Measurements from ENCODE around the gene EPPIN. TPM values are rescaled to one million over a fixed set of nuclear protein-coding genes. Genes with fewer than 3 reads are reported as not detected.

The EPPIN gene
- total RNA-seq, 1 donor: not detected

Small RNAs within 50 kb of the gene (small RNA-seq; reads per million reads assigned to genes)
- gene AL031663.1 (not detected), gene HSPD1P21 (not detected), gene RNA5SP485 (not detected)

Other genes with a start within 250 kb of the EPPIN start
- not detected in 2 replicates for gene RBPJL, start 240.6 kb downstream of the EPPIN start, total RNA-seq
- gene MATN4, start 239.1 kb downstream of the EPPIN start, total RNA-seq: not detected in 2 replicates
- gene SDC4, start 199.0 kb downstream of the EPPIN start, total RNA-seq: 129 and 178 TPM in 2 replicates
- gene SYS1, start 184.2 kb downstream of the EPPIN start, total RNA-seq: 19.0 and 25.9 TPM in 2 replicates
- not detected in 2 replicates for gene TP53TG5, start 169.1 kb downstream of the EPPIN start, total RNA-seq
- 9.9 and 11.3 TPM in 2 replicates for gene DBNDD2, start 139.1 kb downstream of the EPPIN start, total RNA-seq
- 27.7 and 28.1 TPM in 2 replicates for gene PIGT, start 131.3 kb downstream of the EPPIN start, total RNA-seq
- not detected in 2 replicates for gene WFDC2, start 77.6 kb downstream of the EPPIN start, total RNA-seq
- not detected in 2 replicates for gene SPINT3, start 31.8 kb downstream of the EPPIN start, total RNA-seq
- gene WFDC6, start 7.9 kb downstream of the EPPIN start, total RNA-seq: not detected in 2 replicates
- gene WFDC8, start 31.9 kb upstream of the EPPIN start, total RNA-seq: not detected in 2 replicates
- not detected in 2 replicates for gene WFDC10A, start 82.3 kb upstream of the EPPIN start, total RNA-seq
- not detected in 2 replicates for gene WFDC9, start 83.9 kb upstream of the EPPIN start, total RNA-seq
- not detected in 2 replicates for gene WFDC11, start 122.8 kb upstream of the EPPIN start, total RNA-seq
- not detected in 2 replicates for gene WFDC13, start 154.6 kb upstream of the EPPIN start, total RNA-seq
- not detected in 2 replicates for gene WFDC10B, start 157.6 kb upstream of the EPPIN start, total RNA-seq
- not detected in 2 replicates for gene SPINT4, start 174.9 kb upstream of the EPPIN start, total RNA-seq
- gene WFDC3, start 244.5 kb upstream of the EPPIN start, total RNA-seq: 0.43 TPM in 1 of 2 replicates, not detected in the other
- 9.5 and 12.6 TPM in 2 replicates for gene DNTTIP1, start 244.6 kb upstream of the EPPIN start, total RNA-seq